BLaER1 treated with 17β-estradiol and CSF1 and Interleukin-3, amounts not matched to agents 10 nM and 100 nM (cell line): Measurements from ENCODE around the gene CADM1.

Source experiments
- H3K27ac ChIP-seq, 11 experiments: shearing (Covaris generic); formaldehyde crosslinking; 2 replicates each; pipeline ENCODE4 v1.8.1; 2022
- H3K27me3 ChIP-seq, 11 experiments: shearing (Covaris generic); formaldehyde crosslinking; 2 replicates each; pipeline ENCODE4 v1.8.1; 2022
- H3K36me3 ChIP-seq, 11 experiments: shearing (Covaris generic); formaldehyde crosslinking; 2 replicates each; pipeline ENCODE4 v1.8.1; 2022
- H3K4me1 ChIP-seq, 10 experiments: shearing (Covaris generic); formaldehyde crosslinking; 2 replicates each; pipeline ENCODE4 v1.8.1; 2022
- H3K4me2 ChIP-seq, 11 experiments: shearing (Covaris generic); formaldehyde crosslinking; 2 replicates each; pipeline ENCODE4 v1.8.1; 2022
- H3K4me3 ChIP-seq, 10 experiments: shearing (Covaris generic); formaldehyde crosslinking; 2 replicates each; pipeline ENCODE4 v1.8.1; 2022
- H3K9ac ChIP-seq, 11 experiments: shearing (Covaris generic); formaldehyde crosslinking; 2 replicates each; pipeline ENCODE4 v1.8.1; 2022
- H3K9me3 ChIP-seq, 11 experiments: shearing (Covaris generic); formaldehyde crosslinking; replicated peaks in 1 of 11; 2 replicates each; pipeline ENCODE4 v1.8.1; 2022
- H4K20me1 ChIP-seq, 11 experiments: shearing (Covaris generic); formaldehyde crosslinking; 2 replicates each; pipeline ENCODE4 v1.8.1; 2022
- Cebpa-rat ChIP-seq, 11 experiments: shearing (Covaris generic); IDR thresholded peaks; 2 replicates each; pipeline ENCODE4 v1.8.1; 2022

Gene CADM1

DNA sequence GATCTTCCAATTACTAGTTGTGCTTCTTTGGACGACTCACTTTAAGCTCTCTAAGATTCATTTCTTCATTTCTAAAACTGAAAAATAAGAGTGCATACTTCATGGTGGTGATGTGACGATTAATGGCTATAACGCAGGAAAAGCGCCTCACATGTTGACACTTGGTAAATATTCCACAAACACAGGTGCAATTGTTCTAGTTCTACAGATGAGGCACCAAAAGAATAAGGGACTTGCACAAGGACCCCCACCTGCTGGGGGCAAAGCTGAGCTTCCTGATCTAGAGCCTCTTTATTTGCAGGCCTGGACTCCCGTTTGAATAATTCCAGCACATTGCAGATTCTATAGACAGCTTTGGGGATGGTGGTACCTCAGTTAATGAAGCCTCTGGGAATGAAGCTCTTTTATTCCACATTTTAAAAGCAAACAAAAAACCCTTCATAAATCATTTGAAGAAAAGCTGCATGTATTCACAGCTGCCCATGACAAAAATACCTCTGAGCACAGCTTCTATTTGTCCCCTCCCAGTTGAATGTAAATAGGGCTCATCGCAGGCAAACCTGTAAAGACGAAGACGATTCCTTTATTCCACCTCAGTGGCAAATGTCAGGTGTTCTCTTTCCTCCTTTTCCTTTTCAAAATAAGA, 14.9 kb upstream of the CADM1 start:
- no peaks in the 10 kb centered on the region for H3K27me3 ChIP-seq
- no peak overlapping the region for H3K4me3 ChIP-seq
- H3K4me1 ChIP-seq = peaks cover 0 to 5% (median 0%) of the 10 kb centered on the region in 10 experiments; a peak in 1 of 20 replicates
- H3K9ac ChIP-seq = no peak overlapping the region
- no peaks in the 10 kb centered on the region for H3K9me3 ChIP-seq
- no peak overlapping the region for H3K4me2 ChIP-seq
- no peaks in the 10 kb centered on the region for H3K36me3 ChIP-seq
- no peak overlapping the region for H3K27ac ChIP-seq
- no peaks in the 10 kb centered on the region for H4K20me1 ChIP-seq
- TF ChIP-seq Cebpa-rat (IDR thresholded peaks at IDR 0.05) = no peak

DNA sequence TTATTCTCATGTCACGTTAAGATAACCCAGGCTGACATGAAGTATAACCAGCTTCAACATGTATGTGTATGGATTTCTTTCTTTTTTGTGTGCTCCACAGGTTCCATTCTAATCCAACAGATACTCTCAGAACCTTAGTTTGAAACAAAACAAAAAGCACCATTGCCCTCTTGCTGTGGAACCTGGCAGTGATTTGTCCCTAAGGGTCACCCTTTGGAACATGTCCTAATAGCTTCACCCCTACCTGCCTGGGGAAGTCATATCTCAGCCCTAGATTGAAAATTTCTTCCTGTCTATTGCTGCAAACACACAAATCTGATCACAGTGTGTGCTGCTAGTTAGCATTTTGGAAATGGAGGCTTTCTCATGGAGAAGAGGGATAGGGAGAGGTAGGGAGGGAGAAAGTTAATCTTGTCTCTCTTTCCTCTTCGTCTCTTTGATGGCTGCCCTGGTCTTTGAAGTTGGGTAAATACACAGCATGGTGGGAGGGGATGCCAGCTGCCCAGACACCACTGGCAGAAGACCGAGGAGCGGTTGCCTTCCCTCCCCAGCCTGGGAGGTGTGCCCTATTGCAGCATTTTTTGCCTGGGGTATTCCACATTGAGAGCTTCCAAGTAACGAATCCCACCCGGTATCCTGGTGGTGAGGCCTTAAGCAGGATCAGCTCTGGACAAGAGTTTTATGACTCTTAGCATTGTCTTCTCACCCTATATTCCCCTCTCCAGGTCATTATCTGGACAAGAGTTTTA, 11.6 kb upstream of the CADM1 start:
- no peak overlapping the region for H3K9ac ChIP-seq
- H3K4me1 ChIP-seq = no peaks in the 10 kb centered on the region
- H4K20me1 ChIP-seq = no peaks in the 10 kb centered on the region
- H3K9me3 ChIP-seq = no peaks in the 10 kb centered on the region
- no peak overlapping the region for H3K27ac ChIP-seq
- no peak overlapping the region for H3K4me3 ChIP-seq
- H3K27me3 ChIP-seq = no peaks in the 10 kb centered on the region
- no peak overlapping the region for H3K4me2 ChIP-seq
- no peaks in the 10 kb centered on the region for H3K36me3 ChIP-seq
- TF ChIP-seq Cebpa-rat (IDR thresholded peaks at IDR 0.05) = no peak

DNA sequence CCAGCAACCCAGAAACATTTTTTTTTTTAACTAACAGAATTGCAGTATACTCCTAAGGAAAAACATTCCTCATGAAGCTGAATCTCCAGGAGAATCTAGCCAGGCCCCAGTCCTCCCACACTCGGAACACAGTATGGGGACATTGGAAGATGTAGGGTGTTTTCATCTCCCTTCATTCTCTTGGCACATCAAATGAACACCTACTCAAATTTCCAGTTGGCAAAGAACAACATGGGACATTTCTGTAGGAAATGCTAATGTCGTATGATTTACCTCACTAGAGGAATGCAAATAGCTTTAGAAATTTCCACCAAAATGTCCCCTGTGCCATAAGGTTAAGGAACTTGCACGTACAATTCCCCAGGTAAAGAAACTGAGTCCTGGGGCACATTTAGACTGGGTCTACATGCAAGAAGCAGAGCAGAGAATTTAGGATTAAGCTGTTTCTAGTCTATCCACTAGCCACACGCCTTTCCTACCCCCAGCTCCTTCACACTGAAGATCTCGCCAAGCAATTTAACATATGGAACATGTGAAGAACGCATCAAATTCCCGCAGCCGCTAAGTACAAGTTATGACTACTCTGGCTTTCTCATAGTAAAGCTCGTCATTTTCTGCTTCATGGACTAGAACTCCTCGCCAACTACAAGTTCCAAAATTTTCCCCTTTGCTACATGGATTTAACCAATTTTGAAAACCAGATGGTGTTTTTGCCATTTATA, 2.9 kb upstream of the CADM1 start:
- H3K27ac ChIP-seq = no peak overlapping the region
- H3K9me3 ChIP-seq = peaks cover 23 to 30% (median 27%) of the 10 kb centered on the region in 11 experiments
- no peak overlapping the region for H3K4me2 ChIP-seq
- H3K36me3 ChIP-seq = no peaks in the 10 kb centered on the region
- no peaks in the 10 kb centered on the region for H4K20me1 ChIP-seq
- no peak for TF ChIP-seq Cebpa-rat (IDR thresholded peaks at IDR 0.05)
- no peak overlapping the region for H3K9ac ChIP-seq
- H3K4me3 ChIP-seq = no peak overlapping the region
- no peaks in the 10 kb centered on the region for H3K27me3 ChIP-seq
- 0 out of 20 replicates have a peak, but pooled peaks cover 0 to 4% (median 0%) of the 10 kb centered on the region in 10 experiments for H3K4me1 ChIP-seq

DNA sequence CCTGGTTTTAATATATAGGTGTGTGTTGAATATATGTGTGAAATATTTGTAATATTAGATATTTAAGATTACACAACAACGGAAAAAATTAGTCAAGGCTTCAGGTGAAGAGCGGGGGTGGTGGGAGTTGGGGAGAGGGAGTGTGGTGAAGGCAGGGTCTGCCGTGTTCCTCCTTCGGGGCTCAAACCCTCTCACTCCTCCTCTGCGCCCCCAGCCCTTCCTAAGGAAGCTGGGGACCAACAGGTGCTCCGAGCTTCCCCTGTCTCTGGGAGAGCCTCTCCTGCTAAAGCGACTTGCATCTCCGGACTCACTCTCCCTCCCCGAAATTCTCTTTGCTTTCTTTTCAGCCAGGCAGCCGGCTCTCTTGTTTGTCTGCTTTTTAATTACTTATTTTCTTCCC, 960 bp upstream of the CADM1 start:
- no peaks in the 10 kb centered on the region for H3K36me3 ChIP-seq
- no peak overlapping the region for H3K9ac ChIP-seq
- no peak overlapping the region for H3K27ac ChIP-seq
- no peaks in the 10 kb centered on the region for H4K20me1 ChIP-seq
- no peak overlapping the region for H3K4me2 ChIP-seq
- H3K27me3 ChIP-seq = peaks cover 0 to 7% (median 0%) of the 10 kb centered on the region in 11 experiments; a peak in 2 of 22 replicates
- peaks cover 23 to 31% (median 27%) of the 10 kb centered on the region in 11 experiments for H3K9me3 ChIP-seq
- 0 out of 20 replicates have a peak, but pooled peaks cover 0 to 1% (median 0%) of the 10 kb centered on the region in 10 experiments for H3K4me1 ChIP-seq
- TF ChIP-seq Cebpa-rat (IDR thresholded peaks at IDR 0.05) = no peak
- no peak overlapping the region for H3K4me3 ChIP-seq

DNA sequence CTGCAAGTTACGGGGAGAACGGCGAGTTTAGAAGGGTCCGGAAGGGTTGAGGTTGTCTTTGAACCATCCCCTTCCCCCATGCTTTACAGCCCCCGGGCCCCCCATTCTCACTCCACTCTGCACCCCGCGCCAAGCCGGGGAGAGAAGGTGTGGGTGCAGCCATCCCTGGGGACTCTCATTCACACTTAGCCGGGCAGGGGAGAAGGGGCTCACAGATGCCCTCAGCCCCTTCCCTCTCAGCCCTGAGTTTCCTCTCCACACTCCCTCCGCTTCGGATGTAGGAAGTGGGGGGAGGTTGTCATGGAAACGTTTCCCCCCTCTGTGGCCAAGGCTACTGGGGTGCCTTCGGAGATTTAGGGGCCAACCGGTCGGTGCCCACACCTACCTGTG, 334 bp downstream of the CADM1 start:
- no peaks in the 10 kb centered on the region for H3K36me3 ChIP-seq
- no peak overlapping the region for H3K4me3 ChIP-seq
- no peaks in the 10 kb centered on the region for H3K4me1 ChIP-seq
- TF ChIP-seq Cebpa-rat (IDR thresholded peaks at IDR 0.05) = no peak
- H4K20me1 ChIP-seq = no peaks in the 10 kb centered on the region
- H3K4me2 ChIP-seq = no peak overlapping the region
- H3K9me3 ChIP-seq = peaks cover 23 to 31% (median 27%) of the 10 kb centered on the region in 11 experiments
- no peak overlapping the region for H3K27ac ChIP-seq
- no peak overlapping the region for H3K9ac ChIP-seq
- peaks cover 0 to 7% (median 0%) of the 10 kb centered on the region in 11 experiments; a peak in 2 of 22 replicates for H3K27me3 ChIP-seq

DNA sequence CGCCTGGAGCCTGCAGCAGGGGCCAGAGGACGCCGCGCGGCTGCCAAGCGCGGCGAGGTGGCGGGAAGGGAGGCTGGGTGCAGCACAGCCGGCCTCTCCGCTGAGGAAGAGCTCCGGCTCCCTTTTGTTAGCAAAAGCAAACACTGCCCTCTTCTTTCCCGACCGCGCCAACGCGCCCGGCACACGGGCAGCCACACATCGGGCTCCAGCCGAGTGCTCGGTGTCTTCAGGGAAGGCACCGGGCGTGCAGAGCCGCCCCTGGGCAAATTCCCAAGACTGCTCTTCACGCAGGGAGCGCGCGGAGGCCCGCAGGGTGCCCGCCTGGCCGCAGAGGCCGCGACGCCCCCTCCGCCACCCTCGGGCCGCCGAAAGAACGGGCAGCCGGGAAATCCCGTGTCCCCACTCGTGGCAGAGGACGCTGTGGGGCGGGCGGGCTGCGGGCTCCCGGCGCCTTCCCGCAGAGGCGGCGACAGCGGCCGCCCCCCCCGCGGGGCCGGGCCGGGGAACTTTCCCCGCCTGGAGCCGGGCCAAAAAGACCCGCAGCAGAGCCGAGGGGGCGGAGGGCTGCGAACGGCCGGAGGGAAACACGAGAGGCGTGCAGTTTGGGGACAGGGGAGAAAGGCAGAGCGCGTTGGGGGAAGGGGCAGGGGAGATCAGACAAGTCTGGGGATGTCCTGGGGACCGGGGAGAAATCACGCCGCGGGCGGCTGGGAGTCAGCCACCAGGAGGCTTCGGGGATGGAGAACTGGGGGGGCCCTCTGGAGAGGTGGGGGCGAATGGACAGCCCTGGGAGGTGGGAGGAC, 931 bp downstream of the CADM1 start:
- no peak overlapping the region for H3K9ac ChIP-seq
- no peaks in the 10 kb centered on the region for H3K4me1 ChIP-seq
- no peak overlapping the region for H3K27ac ChIP-seq
- H3K9me3 ChIP-seq = peaks cover 23 to 31% (median 27%) of the 10 kb centered on the region in 11 experiments
- H4K20me1 ChIP-seq = no peaks in the 10 kb centered on the region
- H3K4me3 ChIP-seq = no peak overlapping the region
- no peaks in the 10 kb centered on the region for H3K36me3 ChIP-seq
- TF ChIP-seq Cebpa-rat (IDR thresholded peaks at IDR 0.05) = no peak
- H3K27me3 ChIP-seq = peaks cover 0 to 7% (median 0%) of the 10 kb centered on the region in 11 experiments; a peak in 2 of 22 replicates
- H3K4me2 ChIP-seq = no peak overlapping the region

DNA sequence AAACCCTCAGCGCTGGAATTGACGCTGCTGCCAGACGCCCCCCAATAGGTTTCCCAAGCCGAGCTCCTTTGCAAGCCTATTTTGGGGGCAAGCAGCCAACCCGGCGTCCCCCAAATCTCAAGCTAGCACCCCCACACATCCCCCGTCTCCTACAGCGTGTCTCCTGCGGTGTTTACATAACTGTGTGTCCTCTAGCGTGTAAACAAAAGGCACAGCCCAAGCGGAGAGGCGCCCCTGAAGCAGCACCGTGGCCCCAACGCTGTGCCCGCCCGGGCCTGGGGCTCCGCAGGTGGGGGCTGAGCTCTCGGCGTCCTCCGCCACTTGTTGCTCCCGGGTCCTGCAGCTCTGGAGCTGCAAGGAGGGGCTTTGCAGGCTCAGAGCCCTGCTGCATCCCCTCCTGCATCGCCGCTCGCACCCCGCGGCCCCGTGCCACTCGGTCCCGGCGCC, 1.6 kb downstream of the CADM1 start:
- Histone ChIP-seq H3K27ac (no peak overlapping the region), H3K27me3 (peaks cover 0 to 7% (median 0%) of the 10 kb centered on the region in 11 experiments; a peak in 2 of 22 replicates), H3K9me3 (peaks cover 23 to 31% (median 27%) of the 10 kb centered on the region in 11 experiments), H3K9ac (no peak overlapping the region), H4K20me1 (no peaks in the 10 kb centered on the region), H3K4me1 (peaks cover 0 to 2% (median 0%) of the 10 kb centered on the region in 10 experiments; a peak in 4 of 20 replicates), H3K36me3 (no peaks in the 10 kb centered on the region), H3K4me3 (no peak overlapping the region), H3K4me2 (no peak overlapping the region)
- no peak for TF ChIP-seq Cebpa-rat (IDR thresholded peaks at IDR 0.05)

DNA sequence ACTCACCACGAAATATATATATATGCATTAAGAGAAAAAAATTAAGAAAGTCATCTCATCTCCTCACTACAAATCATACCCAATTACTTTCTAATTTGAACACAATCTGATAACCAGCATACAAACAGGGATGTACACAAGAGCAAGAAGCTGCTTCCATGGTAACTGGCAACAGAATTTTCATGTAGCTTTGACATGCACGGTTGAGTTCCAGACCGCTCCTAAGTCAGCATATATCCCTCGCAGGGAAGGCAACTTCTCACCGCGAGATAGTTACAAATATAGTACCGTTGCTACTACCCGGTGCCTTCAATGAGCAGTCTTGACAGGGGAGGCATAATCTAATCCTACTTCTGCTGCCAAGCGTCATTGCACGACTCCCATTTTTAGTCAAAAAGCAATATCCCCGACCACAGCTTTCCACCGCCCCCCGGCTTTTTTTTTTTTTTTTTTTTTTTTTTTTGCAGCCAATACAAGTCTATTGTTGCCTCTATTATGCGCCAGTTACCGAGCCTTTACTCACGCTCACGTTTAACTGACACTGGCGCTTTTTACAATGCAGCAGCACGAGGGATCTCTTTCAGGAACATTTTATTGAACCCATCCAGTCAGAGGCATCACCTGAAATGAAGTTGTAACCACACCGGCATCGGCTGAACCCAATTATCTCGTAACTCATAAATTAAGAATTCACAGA, 2.2 kb downstream of the CADM1 start:
- H3K36me3 ChIP-seq = no peaks in the 10 kb centered on the region
- H3K27me3 ChIP-seq = peaks cover 0 to 7% (median 0%) of the 10 kb centered on the region in 11 experiments; a peak in 2 of 22 replicates
- H3K9me3 ChIP-seq = peaks cover 23 to 31% (median 27%) of the 10 kb centered on the region in 11 experiments
- H3K27ac ChIP-seq = no peak overlapping the region
- peaks cover 0 to 8% (median 2%) of the 10 kb centered on the region in 10 experiments; a peak in 5 of 20 replicates for H3K4me1 ChIP-seq
- no peak overlapping the region for H3K4me3 ChIP-seq
- no peaks in the 10 kb centered on the region for H4K20me1 ChIP-seq
- no peak overlapping the region for H3K9ac ChIP-seq
- TF ChIP-seq Cebpa-rat (IDR thresholded peaks at IDR 0.05) = no peak
- no peak overlapping the region for H3K4me2 ChIP-seq
